Central memory CD4-positive, alpha-beta T cell (primary cell): ENCODE measurements around the gene ACTR6.
A peak's percentile ranks its signal among the peaks of the same experiment; 100 is the strongest.
"Not testable (repeated sequence)": the region's sequence is repeated elsewhere in the genome, so short reads cannot be mapped to it uniquely, and the experiment has no call there.

ENCODE experiments used
- DNase-seq: peaks from one replicate; pipeline ENCODE4 v3.0.0; 2022

The ACTR6 gene

GRCh38 chr12:100222173-100222572, 21.6 kb downstream of the ACTR6 start:
- not testable (repeated sequence) for DNase-seq

GRCh38 chr12:100225491-100225890, 24.9 kb downstream of the ACTR6 start:
- DNase-seq = no peak

GRCh38 chr12:100229036-100229635, 28.5 kb downstream of the ACTR6 start:
- DNase-seq = no peak

DNA sequence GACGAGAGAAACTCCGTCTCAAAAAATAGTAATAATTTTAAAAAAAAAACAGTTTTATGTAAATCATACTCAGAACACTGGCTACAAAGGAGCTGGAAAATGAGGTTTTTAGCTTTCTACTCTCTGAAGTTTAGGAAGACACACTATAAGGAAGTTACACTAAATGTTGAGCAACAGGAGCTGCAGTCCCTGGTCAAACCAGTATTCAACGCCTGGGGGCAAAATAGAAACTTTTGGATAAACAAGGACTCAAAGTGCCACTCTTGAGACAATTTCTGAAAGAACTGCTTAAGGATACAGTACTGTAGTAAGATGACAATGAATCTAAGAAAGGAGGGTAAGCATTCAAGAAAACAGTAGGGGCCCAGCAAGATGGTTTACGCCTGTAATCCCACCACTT, 29.3 kb downstream of the ACTR6 start:
- no peak for DNase-seq

DNA sequence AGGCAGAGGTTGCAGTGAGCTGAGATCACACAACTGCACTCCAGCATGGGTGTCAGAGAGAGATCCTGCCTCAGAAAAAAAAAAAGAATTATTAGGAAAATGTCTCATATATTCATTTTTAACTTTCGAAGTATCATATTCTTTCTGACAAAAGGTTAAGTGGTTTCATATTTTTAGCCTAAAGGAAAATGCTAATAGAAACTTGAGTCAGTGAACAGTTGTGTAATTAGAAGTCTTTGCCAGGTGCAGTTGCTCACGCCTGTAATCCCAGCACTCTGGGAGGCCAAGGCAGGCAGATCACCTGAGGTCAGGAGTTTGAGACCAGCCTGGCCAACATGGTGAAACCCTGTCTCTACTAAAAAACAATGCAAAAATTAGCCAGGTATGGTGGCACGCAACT, 31.3 kb downstream of the ACTR6 start:
- DNase-seq = not testable (repeated sequence)

- DNase-seq = no peak
Measured at GRCh38 chr12:100234166-100234565, 33.6 kb downstream of the ACTR6 start.

DNA sequence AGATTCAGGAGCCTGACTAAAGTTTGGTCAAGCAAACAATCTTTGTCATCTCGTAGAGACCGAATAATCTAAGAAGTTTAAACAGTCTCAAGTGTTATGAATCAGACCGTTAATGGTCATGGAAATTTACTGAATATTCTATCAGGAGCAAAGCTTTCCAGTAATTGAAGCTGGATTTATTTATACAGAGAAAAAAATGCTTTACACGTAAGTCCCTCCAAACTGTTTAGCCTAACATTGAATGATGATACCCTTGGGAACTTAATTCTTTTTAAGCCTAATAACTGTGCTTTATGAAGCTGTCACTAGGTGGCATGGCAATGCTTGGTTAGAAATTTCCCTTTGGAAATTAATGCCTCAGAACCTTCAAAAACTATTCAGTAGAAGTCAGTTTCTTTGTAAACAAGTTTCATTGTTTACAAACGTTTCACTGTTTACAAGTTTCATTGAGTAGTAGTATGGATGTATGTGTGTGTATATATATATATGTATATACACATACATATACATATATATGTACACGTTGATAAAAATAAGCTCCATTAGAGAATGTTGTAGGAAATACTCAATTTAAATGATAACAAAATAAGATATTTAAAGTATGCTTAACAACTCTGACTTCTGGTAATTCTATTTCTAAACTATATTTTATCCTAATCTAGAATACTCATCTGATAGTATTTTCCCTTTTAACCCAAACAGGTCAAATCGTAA, 34.1 kb downstream of the ACTR6 start:
- peak; percentile 8 for DNase-seq

DNA sequence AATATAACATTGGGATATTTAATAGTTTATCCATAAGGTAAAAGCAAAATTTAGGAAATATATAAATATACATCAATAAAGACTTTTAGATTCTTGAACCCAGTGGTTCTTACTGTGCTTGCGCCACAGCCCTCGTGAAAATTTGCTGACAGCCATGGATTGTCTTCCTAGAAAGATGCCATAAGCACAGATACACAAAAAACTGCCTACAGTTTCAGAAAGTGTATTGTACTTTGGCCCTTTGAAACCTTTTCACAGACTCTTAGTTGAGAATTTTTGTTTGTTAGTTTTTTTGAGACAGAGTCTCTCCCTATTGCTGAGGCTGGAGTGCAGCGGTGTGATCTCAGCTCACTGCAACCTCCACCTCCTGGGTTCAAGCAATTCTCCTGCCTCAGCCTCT, 38.2 kb downstream of the ACTR6 start:
- no peak for DNase-seq

GRCh38 chr12:100239589-100239988, 39.0 kb downstream of the ACTR6 start:
- DNase-seq = no peak

- no peak for DNase-seq
Measured at GRCh38 chr12:100243137-100243536, 42.5 kb downstream of the ACTR6 start.

DNA sequence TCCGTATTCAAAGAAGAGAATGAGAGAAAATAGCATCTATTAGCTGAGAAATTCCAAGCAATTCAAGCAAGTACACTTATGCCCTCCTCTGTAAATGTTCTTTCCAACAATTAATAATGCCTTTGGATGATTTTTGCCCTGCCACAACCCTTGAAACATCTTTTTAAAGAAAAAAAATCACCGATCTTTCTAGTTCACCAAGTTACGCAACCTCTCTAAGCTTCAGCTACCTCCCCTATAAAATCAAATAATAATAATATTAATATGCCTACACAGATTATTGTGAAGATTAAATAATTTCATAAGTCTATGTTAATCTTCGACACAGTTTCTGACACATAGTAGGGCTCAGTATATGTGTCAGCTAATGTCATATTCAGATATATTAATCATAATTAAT, 47.1 kb downstream of the ACTR6 start:
- no peak for DNase-seq

GRCh38 chr12:100248886-100249285, 48.3 kb downstream of the ACTR6 start:
- no peak for DNase-seq

DNA sequence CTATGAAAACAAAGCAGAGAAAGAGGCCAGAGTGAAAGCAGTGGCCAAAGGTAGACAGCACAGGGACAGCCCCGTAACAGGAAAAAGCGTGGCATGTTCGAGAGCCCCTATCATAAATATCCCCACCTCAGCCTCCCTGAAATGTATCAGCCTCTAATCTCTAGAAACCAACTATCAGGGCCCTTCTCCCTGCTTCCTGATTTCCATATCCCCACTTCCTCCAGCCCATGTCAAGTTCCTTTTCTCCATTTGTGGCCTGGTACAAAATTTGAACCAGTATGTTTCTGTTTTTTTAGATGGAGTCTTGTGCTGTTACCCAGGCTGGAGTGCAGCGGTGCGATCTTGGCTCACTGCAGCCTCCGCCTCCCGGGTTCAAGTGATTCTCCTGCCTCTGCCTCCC, 49.3 kb downstream of the ACTR6 start:
- DNase-seq = no peak

- no peak for DNase-seq
Measured at GRCh38 chr12:100251917-100252316, 51.3 kb downstream of the ACTR6 start.

GRCh38 chr12:100253437-100253836, 52.8 kb downstream of the ACTR6 start:
- no peak for DNase-seq

DNA sequence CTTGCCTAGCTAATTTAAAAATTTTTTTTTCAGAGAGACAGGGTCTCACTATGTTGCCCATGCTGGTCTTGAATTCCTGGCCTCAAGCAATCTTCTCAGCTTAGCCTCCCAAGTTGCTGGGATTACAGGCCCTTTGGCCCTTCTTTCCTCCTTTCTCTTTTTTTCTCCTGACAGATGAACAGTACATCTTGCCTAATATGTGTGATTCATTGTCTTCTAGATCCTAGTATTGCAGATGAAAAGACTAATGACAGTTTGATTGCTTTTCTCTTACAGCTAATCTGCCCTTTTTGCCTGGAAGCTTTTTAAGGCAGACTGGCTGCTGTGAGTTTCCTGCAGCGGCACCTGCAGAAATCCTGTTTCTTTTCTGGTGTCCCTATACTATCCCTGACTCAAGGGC, 54.3 kb downstream of the ACTR6 start:
- DNase-seq = no peak

DNA sequence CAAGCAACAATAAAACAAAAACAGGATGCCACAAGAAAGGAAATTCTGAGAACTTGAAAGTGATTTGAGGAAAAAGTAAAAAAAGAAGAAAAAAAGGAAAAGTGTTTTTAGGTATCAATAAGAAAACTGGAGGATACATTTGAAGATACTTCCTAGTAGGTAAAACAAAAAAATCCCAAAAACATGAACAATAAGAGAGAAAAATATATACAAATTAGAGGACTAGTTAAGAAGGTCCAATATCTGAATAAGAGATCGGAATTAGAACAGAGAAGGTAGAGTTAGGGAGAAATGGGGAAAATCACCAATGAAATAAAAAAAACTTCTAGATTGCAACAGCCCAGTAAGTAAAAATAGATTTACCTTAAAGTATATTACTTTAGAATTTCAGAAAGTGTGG, 57.5 kb downstream of the ACTR6 start:
- DNase-seq = no peak

GRCh38 chr12:100263131-100263530, 62.5 kb downstream of the ACTR6 start:
- no peak for DNase-seq

DNA sequence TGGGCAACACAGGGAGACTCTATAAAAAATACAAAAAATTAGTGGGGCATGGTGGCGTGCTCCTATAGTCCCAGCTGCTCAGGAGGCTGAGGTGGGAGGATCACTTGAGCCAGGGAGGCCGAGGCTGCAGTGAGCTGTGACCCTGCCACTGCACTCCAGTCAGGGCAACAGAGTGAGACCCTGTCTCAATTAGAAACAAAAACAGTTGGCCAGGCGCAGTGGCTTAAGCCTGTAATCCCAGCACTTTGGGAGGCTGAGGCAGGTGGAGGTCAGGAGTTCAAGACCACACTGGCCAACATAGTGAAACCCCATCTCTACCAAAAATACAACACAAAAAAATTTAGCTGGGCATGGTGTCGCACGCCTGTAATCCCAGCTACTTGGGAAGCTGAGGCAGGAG, 64.5 kb downstream of the ACTR6 start:
- not testable (repeated sequence) for DNase-seq

- DNase-seq = no peak
Measured at GRCh38 chr12:100265732-100266584, 65.3 kb downstream of the ACTR6 start.

- no peak for DNase-seq
Measured at GRCh38 chr12:100266585-100266834, 65.9 kb downstream of the ACTR6 start.

- DNase-seq = peak; percentile 94
Measured at GRCh38 chr12:100266835-100267602, 66.4 kb downstream of the ACTR6 start, which contains the start of the genes DEPDC4 and SCYL2. Gene DEPDC4, minus strand, starts transcription at chr12:100267079. Its CDS starts 3 bp downstream, at chr12:100267076. Gene SCYL2, plus strand, starts transcription at chr12:100267177. Its CDS starts 15,794 bp downstream, at chr12:100282971.
